Suppressor macrophage treated with lipopolysaccharide for 1 hour (primary cell): ENCODE results near the gene BLM.

Source experiments
- DNase-seq, 3 donors: peaks; one replicate each; pipeline ENCODE4 v3.0.0-alpha.2; 2020 to 2022

Gene BLM

DNA sequence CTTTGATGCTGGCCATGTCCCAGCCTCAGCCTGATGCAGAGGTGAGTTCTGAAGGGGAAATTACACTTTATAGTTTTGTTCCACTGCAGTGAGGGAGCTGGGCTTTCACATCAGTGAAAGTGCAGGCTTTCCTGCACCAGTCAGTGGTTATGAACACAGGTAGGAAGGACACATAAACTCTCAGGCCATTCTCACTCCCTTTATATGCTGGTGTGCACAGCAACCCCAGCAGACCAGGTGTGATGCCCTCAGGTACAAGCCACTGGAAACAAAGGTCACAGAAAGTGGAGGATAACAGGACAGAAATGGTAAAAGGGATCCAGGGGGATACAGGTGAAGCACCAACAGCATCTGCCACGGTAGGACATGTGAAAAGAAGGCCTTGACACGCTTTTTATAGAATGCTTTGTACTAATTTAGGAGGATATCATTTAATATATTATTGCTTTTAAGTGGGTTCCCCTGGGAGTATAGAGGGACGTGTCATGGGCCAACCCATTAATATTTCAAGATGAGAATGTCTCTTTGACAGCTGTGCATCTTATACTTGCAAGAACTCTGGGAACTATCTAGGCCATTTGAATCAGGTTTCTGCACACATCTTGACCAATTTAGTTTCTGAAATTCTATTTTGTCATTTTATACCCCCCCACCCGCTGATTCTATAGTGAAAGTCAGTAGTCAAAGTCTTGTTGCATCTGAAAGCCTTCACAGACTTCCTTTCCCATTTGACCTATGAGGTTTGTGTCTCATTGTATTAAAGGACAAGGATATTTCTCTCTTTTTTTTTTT is 25.0 kb upstream of the BLM start:
- no peak for DNase-seq

DNA sequence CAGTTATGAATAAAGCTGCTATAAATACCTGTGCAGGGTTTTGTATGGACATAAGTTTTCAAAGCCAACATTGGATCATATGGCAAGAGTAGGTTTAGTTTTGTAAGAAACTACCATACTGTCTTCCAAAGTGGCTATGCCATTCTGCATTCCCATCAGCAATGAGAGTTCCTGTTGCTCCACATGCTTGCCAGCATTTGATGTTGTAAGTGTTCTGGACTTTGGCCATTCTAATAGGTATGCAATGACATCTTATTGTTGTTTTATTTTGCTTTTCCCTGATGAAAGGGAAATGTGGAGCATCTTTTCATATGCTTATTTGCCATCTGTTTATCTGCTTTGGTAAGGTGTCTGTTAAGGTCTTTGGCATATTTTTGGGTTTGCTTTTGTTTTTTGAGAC is 22.2 kb upstream of the BLM start:
- no peak for DNase-seq

DNA sequence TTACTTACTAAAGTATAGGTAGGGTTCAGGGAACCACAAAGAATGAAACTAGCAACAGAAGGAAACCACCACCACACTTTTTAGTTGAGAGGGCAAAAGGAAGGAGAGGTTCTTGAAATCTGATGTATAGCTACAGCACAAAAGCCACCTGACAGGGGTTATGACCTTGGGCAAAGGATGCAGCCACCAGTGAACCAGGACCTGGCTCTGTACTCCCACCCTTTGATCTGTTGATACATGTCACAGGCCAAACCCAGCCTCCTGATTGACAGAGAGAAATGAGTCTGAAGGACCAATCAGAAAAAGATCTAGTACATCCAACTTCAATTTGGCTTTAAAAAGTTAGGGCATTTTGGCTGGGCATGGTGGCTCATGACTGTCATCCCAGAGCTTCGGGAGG is 20.0 kb upstream of the BLM start:
- no peak for DNase-seq

DNA sequence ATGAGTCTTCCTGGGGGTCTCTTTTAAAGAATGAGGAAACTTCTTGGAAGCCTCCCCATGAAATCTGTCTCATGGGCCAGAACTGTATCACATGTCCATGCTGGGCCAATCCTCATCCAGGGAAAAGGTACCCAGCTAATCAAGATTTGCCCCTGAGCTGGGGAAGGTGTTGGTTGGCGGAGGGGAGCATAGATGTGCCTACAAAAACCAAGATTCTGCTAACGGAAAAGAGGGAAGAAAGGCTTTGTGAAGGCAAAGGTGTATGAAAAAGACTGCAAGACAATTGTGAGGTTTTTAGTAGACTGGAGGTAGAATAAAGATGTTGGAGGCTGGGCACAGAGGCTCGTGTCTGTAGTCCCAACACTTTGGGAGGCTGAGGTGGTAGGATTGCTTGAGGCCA is 18.5 kb upstream of the BLM start:
- DNase-seq = no peak

DNA sequence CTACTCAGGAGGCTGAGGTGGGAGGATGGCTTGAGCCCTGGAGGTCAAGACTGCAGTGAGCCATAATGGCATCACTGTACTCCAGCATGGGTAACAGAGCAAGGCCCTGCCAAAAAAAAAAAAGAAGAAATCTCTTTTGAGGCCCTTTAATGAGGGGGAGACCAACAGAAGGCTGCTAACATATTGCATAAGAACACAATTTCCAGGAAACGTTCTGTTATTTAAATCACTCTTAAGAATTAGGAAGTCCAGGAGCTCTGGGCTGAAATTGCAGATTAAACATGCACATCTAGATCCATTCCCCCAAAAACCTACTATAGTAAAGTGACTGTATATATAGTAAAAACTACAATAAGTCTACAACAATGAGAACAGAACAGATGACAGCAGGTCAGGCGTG is 16.1 kb upstream of the BLM start:
- peak; percentile 37 to 83 (median 67) for DNase-seq

DNA sequence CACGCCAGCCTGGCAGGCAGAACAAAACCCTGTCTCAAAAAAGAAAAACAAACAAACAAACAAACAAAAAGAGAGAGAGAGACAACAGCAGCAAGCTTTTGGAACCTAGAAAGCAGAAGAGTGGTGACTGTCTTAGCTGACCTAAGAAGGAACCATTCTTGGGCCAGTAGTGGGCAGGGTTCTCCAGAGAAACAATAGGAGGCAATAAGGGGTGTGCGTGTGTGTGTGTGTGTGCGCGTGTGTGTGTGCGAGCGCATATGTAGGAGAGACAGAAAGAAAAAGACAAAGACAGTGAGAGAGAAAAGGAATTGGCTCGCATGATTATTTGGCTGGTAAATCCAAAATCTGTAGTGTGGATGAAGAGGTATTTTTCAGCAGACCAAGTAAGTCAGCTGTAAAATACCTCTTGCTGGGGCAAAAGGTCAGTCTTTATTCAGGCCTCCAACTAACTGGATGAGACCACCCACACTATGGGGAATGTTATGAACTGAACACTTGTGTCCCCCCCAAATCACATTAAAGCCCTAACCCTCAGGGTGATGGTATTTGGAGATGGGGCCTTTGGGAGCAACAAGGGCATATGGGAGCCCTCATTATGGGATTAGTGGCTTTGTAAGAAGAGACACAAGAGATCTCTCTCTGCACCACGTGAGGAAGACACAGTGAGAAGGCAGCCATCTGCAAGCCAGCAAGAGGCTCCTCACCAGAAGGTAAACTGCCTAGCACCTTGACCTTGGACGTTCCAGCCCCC is 15.1 kb upstream of the BLM start:
- DNase-seq = peak; percentile 73 to 83 (median 78)

DNA sequence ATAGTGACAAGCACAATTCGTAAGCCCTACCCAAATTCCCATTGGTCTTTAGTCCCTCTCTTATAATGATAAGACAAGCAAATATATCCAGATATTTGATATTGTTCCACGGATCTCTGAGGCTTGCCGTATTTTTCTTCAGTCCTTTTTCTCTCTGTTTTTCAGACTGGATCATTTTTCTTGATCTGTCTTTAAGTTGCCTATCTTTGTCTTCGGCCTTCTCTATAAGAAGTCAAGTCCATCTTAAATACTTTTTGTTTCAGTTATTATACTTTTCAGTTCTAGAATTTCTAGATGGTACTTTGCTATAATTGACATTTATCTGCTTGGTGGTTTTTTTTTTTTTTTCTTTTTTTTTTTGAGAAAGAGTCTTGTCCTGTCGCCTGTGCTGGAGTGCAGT is 13.7 kb upstream of the BLM start:
- no peak for DNase-seq

DNA sequence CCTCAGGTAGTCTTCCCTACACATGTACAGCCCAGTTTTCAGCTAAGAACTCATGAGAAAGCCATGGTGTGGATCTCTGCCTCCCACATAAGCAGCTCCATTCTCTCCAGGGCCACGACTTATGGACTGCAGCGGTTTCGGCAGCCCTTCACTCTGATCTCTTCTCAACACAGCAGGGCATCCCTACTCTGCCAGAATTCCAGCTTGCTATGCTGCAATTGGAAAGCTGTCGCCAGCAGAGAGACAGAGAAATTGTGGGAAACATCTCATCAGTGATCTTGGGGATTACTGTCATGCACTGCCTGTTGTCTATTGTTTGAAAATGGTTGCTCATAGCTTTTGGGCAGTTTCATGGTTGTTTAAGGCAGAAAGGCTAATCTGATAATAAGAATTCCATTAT is 11.9 kb upstream of the BLM start:
- DNase-seq = no peak

DNA sequence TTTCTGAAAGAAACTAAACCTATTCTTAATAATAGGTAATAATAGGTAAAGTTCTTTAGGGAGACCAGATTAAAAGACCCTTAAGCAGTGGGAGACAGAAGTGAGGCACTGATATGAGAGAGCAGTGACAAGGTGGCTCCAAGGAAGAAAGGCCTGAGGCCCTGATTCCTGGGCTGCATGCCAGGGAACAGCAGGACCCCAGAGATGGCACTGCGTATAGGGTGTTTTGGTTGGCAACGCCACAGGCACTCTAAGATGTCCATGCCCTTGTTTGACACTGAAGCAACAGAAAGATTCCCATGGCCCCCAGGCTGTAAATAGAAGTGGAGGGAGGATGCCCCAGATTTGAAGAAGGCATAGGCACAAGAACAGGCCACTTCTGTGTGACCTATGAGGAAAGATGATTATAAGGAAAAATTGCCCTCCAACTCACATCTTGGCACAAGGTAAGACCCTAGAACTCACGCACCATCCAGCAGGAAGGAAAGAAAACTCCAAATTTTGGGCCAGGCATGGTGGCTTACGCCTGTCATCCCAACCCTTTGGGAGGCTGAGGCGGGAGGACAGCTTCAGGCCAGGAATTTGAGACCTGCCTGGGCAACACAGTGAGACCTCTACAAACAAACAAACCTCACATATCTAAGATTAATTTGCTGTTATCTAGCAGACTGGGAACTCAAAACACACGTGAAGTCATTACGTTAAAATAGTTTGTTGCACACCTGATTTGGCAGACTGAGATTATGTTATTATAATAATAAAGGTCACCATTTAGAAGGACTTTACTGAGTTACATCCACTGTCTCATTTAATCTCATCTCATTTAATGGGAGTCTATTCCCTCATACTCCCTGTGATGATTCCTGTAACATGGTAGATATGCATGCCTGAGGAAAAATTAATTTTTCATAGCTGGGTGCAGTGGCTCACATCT is 10.5 kb upstream of the BLM start:
- DNase-seq = no peak

DNA sequence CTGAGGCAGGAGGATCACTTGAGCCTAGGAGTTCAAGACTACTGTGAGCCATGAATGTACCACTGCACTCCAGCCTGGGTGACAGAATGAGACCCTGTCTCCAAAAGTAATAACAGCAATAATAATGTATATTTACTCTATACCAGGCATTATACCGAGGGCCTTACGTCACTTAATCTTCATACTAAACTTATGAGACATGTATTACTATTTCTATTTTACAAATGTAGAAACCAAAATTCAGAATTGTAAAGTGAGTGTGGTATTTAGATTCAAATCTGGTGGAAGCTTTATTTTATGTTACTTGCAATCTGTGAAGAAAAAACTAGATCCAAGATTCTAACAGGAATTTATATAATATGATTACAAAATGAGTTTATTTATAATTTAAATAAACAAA is 9.7 kb upstream of the BLM start:
- DNase-seq = no peak

DNA sequence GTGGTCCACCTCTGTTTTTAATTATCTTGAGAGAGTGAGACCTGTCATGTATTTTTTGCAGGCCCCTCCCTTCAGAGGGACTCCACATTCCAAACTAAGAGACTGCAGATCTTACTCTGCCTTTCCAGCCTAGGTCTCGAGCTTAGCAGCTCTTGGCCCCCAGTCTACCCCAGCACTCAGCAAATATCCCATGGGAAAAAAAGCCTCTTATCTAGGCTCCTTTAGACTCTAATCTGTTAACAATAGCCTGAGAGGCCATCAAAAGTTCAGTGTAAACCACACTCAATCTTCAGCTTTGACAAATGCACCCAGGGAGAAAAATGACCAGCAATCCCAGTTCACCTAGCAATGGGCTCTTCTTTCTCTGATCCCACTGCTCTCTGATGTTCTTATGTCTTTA is 8.6 kb upstream of the BLM start:
- no peak for DNase-seq

DNA sequence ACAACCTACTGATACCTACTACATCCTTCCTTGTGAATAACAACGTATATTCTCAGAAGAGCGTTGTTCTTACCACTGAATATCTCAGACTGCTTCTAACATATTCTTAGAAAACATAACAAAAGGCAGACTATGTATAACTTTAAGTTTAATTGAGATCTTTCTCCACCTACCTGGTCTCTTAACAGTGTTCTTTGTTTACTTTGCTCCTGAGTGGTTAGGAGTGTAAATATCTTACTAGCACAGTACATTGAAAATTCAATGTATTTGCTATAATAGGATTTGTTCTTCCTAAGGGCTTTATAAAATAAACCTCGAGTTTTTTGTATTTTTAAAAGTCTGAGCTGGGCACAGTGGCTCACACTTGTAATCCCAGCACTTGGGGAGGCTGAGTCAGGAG is 7.9 kb upstream of the BLM start:
- DNase-seq = no peak

DNA sequence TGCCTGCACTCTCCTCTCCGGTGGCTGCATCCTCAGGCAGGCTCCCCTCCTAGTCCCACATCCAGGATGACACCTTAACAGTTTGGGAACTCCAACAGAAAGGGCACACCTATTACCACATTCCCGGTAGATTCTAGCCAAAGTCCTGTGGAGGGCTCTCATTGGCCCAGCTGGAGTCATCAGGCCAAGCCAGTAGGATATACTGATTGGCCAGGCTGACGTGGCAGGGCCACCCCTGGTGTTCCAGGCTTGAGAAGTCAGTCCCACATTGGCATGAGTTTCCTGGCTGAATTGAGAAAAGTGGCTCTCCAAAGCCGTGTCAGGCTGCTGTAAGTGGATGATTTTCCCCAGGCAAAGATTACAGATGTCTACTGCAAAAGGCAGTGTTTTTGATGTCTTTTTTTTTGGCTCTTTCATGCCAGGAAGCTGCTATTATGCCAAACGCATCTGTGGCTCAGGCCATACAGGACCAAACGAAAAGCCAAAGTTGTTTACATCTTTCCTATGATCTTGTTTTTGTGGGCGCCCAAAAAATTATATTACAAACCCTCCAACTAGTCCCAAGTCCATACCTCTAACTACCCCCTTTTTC is 6.6 kb upstream of the BLM start:
- DNase-seq = no peak

DNA sequence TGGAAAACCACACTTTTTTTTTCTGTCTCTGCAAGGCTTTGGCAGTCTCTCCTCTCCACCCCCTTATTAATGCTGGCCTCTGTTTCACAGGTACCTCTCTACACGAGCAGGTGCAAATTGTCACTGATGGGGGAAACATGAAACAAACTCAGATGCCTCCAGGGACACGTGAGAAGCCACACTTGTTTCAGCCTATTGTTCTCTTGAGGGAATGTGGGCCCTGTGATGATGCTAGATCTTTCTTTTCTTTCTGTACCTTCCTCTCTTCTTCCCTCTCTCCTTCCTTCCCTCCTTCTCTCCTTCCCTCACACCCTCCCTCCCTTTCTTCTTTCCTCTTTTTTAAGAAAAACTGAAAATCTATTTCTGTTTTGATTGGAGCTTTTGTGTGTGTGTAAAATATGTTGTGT is 5.7 kb upstream of the BLM start:
- DNase-seq = no peak

DNA sequence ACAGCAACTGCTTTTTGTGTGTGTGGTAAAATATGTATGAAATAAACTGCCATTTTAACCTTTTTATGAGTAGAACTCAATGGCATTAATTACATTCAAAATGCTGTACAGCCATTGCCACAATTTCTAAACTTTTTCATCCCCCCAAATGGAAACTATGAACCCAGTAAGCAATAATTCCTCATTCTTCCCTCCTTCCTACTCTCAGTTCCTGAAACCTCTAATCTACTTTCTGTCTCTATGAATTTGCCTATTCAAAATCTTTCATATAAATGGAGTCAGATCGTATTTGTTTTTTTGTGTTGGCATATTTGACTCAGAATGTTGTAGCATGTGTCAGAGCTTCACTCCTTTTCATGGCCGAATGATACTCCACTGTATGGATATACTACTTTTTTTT is 5.3 kb upstream of the BLM start:
- DNase-seq = peak in 2 of 3 donors; percentile 53 to 61

DNA sequence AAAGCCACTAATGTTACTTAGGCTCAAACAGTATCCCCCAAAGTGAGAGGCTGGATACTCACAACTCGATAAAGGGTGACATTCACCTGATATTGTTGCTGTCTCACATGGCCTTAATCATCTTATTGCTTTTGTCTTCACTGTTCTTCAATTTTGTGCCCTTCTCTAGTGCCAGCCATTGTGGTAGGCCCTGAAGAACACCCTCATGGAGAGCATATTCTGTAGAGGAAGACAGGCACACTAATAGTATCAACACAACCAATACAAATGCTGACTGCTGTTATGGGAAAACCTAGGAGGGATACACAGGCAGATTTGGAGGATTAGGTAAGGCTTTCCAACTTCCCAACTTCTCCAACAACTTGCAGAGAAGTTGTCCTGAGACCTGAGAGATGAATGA is 4.1 kb upstream of the BLM start:
- DNase-seq = no peak

DNA sequence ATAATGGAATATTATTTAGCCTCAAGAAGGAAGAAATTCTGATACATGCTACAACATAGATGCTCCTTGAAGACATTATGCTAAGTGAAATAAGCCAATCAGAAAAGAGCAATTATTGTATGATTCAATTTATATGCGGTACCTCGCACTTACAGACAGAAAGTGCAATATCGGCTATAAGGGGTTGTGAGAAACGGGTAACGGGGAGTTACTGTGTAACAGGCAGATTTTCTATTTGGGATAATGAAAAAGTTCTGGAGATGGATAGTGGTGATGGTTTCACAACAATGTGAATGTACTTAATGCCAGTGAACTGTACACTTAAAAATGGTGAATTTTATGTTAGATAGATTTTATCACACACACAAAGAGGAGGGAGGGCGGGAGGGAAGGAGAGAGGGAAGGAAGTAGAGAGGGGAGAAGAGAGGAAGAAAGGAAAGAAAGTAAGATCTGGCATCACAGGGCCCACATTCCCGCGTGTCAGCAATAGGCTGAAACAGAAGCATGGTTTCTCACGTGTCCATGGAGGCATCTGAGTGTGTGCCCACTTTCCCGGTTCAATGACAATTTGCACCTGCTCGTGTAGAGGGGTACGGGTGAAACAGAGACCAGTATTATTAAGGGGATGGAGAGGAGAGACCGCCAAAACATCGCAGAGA is 700 bp upstream of the BLM start:
- no peak for DNase-seq

DNA sequence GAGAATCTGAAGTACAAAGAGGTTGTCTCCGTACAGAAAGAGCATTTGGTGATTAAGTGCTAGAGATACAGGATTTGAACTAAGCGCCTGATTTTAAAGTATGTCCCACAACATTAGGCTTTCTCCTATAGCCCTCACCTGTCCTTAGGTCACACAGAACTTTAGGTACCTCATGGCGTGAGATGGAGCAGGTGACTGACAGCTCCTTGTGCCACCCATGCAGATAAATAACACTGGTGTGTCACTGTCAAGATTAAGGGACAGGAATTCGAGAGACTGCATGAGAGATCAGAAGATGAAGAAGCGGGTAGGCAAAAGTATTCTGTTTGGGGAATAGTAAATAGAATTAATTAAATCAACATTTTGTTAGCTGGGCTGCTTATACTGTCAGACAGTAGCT is 1.1 kb downstream of the BLM start:
- no peak for DNase-seq

DNA sequence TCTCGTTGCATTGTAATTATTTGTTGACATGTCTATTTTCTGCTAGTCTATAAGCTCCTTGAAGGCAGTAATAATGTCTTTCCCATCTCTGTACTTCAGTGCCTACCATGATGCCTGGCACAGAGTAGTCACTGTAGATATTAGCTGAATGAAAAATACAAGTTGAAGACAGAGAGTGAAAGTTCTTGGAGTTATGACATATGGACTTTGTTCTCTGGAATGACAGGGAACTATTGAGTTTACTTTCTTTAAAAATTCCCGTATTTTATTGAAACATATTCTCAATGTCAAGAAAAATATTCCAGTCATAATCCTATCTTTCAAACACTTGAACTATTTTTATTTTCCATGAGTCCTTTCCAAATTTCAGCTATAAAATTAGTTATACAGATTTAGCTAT is 3.0 kb downstream of the BLM start:
- DNase-seq = no peak

DNA sequence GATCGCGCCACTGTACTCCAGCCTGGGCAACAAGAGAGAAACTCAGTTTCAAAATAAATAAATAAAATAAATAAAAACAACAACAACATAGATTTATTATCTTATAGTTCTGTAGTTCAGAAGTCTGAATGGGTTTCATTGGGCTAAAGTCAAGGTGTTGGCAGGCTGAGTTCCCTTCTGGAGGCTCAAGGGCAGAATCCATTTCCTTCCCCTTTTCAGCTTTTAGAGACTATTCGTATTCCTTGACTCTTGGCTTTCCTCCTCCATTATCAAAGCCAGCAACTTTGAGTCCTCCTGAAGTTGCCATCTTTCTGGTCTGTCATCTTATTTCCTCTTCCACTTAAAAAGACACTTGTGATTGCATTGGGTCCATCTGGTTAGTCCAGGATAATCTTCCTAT is 12.1 kb downstream of the BLM start:
- no peak for DNase-seq

DNA sequence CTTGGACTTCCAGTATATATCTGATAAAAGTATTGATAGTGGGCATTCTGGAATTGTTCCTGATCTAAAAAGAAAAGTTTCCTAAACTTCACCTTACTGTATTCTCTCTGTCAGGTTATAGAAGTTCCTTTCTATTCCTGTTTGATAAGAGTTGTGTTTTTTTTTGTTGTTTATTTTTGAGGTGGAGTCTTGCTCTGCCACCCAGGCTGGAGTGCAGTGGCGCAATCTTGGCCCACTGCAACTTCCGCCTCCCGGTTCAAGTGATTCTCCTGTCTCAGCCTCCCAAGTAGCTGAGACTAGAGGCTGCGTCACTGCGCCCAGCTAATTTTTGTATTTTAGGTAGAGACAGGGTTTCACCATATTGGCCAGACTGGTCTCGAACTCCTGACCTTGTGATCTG is 13.1 kb downstream of the BLM start:
- no peak for DNase-seq

DNA sequence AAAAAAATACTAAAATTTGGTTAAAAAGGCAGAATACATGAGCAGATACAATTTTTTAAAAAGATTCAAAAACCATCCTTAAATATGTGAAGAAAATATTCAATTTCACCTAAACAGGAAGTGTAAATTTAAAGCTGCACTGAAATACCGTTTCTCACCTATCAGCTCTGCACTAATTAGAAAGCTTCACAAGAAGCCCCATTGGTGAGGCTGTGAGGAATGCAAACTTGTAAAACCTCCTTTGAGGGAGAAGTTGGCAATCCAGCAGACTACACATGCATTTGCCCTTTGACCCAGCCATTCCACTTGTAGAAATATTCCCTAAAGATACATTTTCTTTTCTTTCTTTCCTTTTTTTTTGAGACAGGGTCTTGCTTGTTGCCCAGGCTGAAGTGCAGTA is 18.8 kb downstream of the BLM start:
- no peak for DNase-seq

DNA sequence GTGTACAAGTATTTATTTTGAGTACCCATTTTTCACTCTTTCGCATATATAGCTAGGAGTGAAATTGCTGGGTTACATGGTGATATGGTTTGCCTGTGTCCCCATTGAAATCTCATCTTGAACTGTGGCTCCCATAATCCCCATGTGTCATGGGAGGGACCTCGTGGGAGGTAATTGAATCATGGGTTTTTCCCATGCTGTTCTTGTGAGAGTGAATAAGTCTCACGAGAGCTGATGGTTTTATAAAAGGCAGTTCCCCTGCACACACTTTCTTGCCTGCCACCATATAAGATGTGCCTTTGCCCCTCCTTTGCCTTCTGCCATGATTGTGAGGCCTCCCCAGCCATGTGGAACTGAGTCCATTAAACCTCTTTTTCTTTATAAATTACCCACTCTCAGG is 23.4 kb downstream of the BLM start:
- DNase-seq = peak; percentile 68 to 83 (median 75)
